WTC11 (cell line): ENCODE data around the gene PRPF40A. TPM values are rescaled to one million over a fixed set of nuclear protein-coding genes. Genes with fewer than 3 reads are reported as not detected.

Experiments used
- ATAC-seq: fragments of 200-7000 bp; cut with Tn5 transposase; 2 replicates; pipeline ENCODE4 v1.10.0; 2021; ENCODE audit warnings: mild to moderate bottlenecking, moderate library complexity
- CTCF ChIA-PET: fragments of 300-600 bp; sonication (Branson Sonifier 250); formaldehyde crosslinking; loops from one replicate; lab custom pipeline; 2021; ENCODE audit warnings: antibody characterized with exemption; lab: Charles Lee
- POLR2A ChIA-PET: fragments of 350-600 bp; sonication (Branson Sonifier 250); formaldehyde crosslinking; loops from one replicate; lab custom pipeline; 2021; ENCODE audit warnings: antibody characterized with exemption; lab: Charles Lee
- DNase-seq: peaks from one replicate; pipeline ENCODE4 v3.0.0; 2021; ENCODE audit warnings: low spot score
- H3K27ac Mint-ChIP-seq: 2 replicates; pipeline ENCODE4 v1.8.0; 2021; ENCODE audit warnings: mixed read lengths
- H3K27me3 Mint-ChIP-seq: 2 replicates; pipeline ENCODE4 v1.8.0; 2021; ENCODE audit warnings: low read depth, mild to moderate bottlenecking, moderate library complexity, mixed read lengths
- H3K36me3 Mint-ChIP-seq: 2 replicates; pipeline ENCODE4 v1.8.0; 2021; ENCODE audit warnings: mixed read lengths
- H3K4me1 Mint-ChIP-seq: 2 replicates; pipeline ENCODE4 v1.8.0; 2022; ENCODE audit warnings: mixed read lengths
- H3K4me3 Mint-ChIP-seq: 2 replicates; pipeline ENCODE4 v1.8.0; 2021; ENCODE audit warnings: mild to moderate bottlenecking, moderate library complexity, mixed read lengths
- H3K9me3 Mint-ChIP-seq: 2 replicates; pipeline ENCODE4 v1.8.0; 2021; ENCODE audit warnings: mixed read lengths
- CBFB ChIP-seq: sonication (generic); formaldehyde crosslinking; IDR thresholded peaks from 2 replicates; pipeline ENCODE4 v1.8.1; 2022; ENCODE audit warnings: mild to moderate bottlenecking, low read depth, missing genetic modification reagents
- EMX1 ChIP-seq: fragments of 250-450 bp; sonication (Bioruptor Pico); IDR thresholded peaks from 2 replicates; pipeline ENCODE4 v1.8.0; 2021; ENCODE audit warnings: mild to moderate bottlenecking
- ESRRA ChIP-seq: sonication (generic); formaldehyde crosslinking; IDR thresholded peaks from 2 replicates; pipeline ENCODE4 v1.8.1; 2022; ENCODE audit warnings: mild to moderate bottlenecking, missing genetic modification reagents, borderline replicate concordance
- NR1H2 ChIP-seq: sonication (generic); formaldehyde crosslinking; IDR thresholded peaks from 2 replicates; pipeline ENCODE4 v1.9.0; 2021; ENCODE audit warnings: mild to moderate bottlenecking, moderate library complexity, missing genetic modification reagents
- NR2C2 ChIP-seq: sonication (generic); formaldehyde crosslinking; IDR thresholded peaks from 2 replicates; pipeline ENCODE4 v1.8.0; 2022; ENCODE audit warnings: mild to moderate bottlenecking, missing genetic modification reagents
- NR3C1 ChIP-seq: sonication (generic); formaldehyde crosslinking; conservative IDR thresholded peaks from 2 replicates; pipeline ENCODE4 v1.8.1; 2023; ENCODE audit warnings: low read depth, mild to moderate bottlenecking, missing genetic modification reagents
- PRRX2 ChIP-seq: fragments of 250-450 bp; sonication (Bioruptor Pico); IDR thresholded peaks from 2 replicates; pipeline ENCODE4 v1.8.0; 2021; ENCODE audit warnings: mild to moderate bottlenecking
- RELA ChIP-seq: sonication (generic); formaldehyde crosslinking; IDR thresholded peaks from 2 replicates; pipeline ENCODE4 v1.8.1; 2022; ENCODE audit warnings: missing genetic modification reagents, mild to moderate bottlenecking, borderline replicate concordance
- SMAD4 ChIP-seq: sonication (generic); formaldehyde crosslinking; IDR thresholded peaks from 2 replicates; pipeline ENCODE4 v1.8.0; 2022; ENCODE audit warnings: mild to moderate bottlenecking, missing genetic modification reagents
- SOX15 ChIP-seq: fragments of 250-450 bp; sonication (Bioruptor Pico); IDR thresholded peaks from 2 replicates; pipeline ENCODE4 v1.9.0; 2021; ENCODE audit warnings: mild to moderate bottlenecking
- ZNF281 ChIP-seq: sonication (generic); formaldehyde crosslinking; IDR thresholded peaks from 2 replicates; pipeline ENCODE4 v1.8.0; 2023; ENCODE audit warnings: mild to moderate bottlenecking, missing genetic modification reagents
- ZNF317 ChIP-seq: sonication (generic); formaldehyde crosslinking; IDR thresholded peaks from 2 replicates; pipeline ENCODE4 v1.8.1; 2023; ENCODE audit warnings: low read depth, mild to moderate bottlenecking, moderate library complexity, missing genetic modification reagents, borderline replicate concordance
- total RNA-seq: library from RNA; stranded (reverse); gene quantifications from 3 replicates; pipeline ENCODE4 v1.2.3, GENCODE V29; 2021
- TF ChIP-seq, protein P1 (sequence below): fragments of 250-450 bp; sonication (Bioruptor Pico); IDR thresholded peaks from 2 replicates; pipeline ENCODE4 v1.8.0; 2021; ENCODE audit warnings: mild to moderate bottlenecking
- TF ChIP-seq, protein P2 (sequence below): fragments of 250-450 bp; sonication (Bioruptor Pico); IDR thresholded peaks from 2 replicates; pipeline ENCODE4 v1.9.0; 2021; ENCODE audit warnings: mild to moderate bottlenecking
- TF ChIP-seq, protein P3 (sequence below): fragments of 250-450 bp; sonication (Bioruptor Pico); conservative IDR thresholded peaks from 2 replicates; pipeline ENCODE4 v1.9.0; 2021; ENCODE audit warnings: mild to moderate bottlenecking

PRPF40A gene
- total RNA-seq, 1 experiment from 2014 or later: 189 TPM

GRCh38 chr2:152615177-152615576, 102.1 kb downstream of the PRPF40A start:
- CTCF ChIA-PET: interaction anchor here (0.9 kb wide), 1 partner anchor 21 kb away, joined by 5 read pairs; no protein-coding TSS in a partner anchor
- H3K4me1 Mint-ChIP-seq: no peaks in the 10 kb centered on the region
- no peaks in the 10 kb centered on the region for H3K9me3 Mint-ChIP-seq
- POLR2A ChIA-PET: no interaction called here
- ATAC-seq: no peak
- TF ChIP-seq CBFB (CRISPR knock-in tag) (no peak), RELA (CRISPR knock-in tag) (no peak), PRRX2 (CRISPR knock-in tag) (no peak), SMAD4 (CRISPR knock-in tag) (no peak), ZNF317 (CRISPR knock-in tag) (no peak), NR2C2 (no peak), NR1H2 (CRISPR knock-in tag) (no peak), ESRRA (no peak), EMX1 (CRISPR knock-in tag) (no peak), SOX15 (CRISPR knock-in tag) (no peak)
- TF ChIP-seq, protein P1, sequence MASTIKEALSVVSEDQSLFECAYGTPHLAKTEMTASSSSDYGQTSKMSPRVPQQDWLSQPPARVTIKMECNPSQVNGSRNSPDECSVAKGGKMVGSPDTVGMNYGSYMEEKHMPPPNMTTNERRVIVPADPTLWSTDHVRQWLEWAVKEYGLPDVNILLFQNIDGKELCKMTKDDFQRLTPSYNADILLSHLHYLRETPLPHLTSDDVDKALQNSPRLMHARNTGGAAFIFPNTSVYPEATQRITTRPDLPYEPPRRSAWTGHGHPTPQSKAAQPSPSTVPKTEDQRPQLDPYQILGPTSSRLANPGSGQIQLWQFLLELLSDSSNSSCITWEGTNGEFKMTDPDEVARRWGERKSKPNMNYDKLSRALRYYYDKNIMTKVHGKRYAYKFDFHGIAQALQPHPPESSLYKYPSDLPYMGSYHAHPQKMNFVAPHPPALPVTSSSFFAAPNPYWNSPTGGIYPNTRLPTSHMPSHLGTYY (CRISPR knock-in tag): no peak
- TF ChIP-seq, protein P2, sequence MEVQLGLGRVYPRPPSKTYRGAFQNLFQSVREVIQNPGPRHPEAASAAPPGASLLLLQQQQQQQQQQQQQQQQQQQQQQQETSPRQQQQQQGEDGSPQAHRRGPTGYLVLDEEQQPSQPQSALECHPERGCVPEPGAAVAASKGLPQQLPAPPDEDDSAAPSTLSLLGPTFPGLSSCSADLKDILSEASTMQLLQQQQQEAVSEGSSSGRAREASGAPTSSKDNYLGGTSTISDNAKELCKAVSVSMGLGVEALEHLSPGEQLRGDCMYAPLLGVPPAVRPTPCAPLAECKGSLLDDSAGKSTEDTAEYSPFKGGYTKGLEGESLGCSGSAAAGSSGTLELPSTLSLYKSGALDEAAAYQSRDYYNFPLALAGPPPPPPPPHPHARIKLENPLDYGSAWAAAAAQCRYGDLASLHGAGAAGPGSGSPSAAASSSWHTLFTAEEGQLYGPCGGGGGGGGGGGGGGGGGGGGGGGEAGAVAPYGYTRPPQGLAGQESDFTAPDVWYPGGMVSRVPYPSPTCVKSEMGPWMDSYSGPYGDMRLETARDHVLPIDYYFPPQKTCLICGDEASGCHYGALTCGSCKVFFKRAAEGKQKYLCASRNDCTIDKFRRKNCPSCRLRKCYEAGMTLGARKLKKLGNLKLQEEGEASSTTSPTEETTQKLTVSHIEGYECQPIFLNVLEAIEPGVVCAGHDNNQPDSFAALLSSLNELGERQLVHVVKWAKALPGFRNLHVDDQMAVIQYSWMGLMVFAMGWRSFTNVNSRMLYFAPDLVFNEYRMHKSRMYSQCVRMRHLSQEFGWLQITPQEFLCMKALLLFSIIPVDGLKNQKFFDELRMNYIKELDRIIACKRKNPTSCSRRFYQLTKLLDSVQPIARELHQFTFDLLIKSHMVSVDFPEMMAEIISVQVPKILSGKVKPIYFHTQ: no peak
- TF ChIP-seq, protein P3, sequence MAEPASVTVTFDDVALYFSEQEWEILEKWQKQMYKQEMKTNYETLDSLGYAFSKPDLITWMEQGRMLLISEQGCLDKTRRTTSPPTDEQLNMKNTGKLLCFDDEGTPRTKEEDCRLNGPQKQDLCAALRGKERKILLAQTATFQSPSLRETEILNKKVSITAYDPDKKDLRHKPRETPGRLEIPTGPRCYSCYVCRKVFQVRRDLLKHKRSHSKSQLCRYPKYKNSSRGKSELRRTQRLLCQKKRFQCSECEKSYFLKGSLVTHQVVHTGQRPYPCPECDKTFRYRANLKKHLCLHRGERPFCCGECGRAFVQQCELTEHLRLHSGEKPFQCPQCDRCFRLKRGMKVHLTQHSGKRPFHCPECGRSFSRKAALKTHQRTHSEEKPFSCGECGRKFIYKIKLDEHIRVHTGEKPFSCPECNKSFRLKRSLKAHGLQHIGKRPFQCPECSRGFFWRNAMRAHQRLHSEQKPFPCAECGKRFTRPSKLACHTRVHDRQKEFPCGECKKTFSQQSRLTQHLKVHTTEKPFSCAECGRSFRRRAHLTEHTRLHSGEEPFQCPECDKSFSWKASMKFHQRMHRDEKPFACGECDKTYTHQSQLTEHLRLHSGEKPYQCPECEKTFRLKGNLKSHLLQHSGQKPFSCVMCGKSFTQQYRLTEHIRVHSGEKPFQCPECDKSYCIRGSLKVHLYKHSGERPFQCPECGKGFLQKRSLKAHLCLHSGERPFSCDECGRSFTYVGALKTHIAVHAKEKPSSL: no peak
- no peak for DNase-seq
- no peaks in the 10 kb centered on the region for H3K27me3 Mint-ChIP-seq
- no peak overlapping the region for H3K4me3 Mint-ChIP-seq
- H3K27ac Mint-ChIP-seq: no peak overlapping the region
- peaks cover 45% of the 10 kb centered on the region for H3K36me3 Mint-ChIP-seq

DNA sequence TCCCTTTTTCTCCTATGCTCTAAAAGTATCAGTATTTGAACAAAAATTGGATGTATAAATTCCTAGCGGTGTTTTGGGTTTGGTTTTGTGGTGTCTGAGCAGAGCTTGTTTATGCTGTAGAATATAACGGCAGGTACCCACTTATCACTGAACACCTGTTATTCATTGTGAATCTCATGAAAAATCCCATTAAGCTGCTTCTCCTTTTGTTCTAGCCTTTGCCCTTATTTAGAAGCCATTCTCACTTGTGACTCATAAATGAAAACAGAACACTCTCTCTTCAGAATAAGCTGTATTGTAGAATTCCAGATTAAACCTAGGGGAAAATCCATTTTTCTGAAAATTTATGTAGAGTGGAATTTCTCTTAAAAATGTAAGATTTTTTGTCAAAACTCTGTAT, 104.0 kb downstream of the PRPF40A start:
- DNase-seq: no peak
- no peaks in the 10 kb centered on the region for H3K4me1 Mint-ChIP-seq
- no peak for TF ChIP-seq NR3C1
- TF ChIP-seq, protein P3: no peak
- TF ChIP-seq ZNF281: no peak
- TF ChIP-seq, all 79 proteins: peak for 0
- POLR2A ChIA-PET: no interaction called here
- ATAC-seq: no peak
- CTCF ChIA-PET: interaction anchor here (1.4 kb wide), 1 partner anchor 437 kb away, joined by 3 read pairs; the partner anchor contains the start of gene STAM2
- Mint-ChIP-seq H3K27ac (no peak overlapping the region), H3K27me3 (no peaks in the 10 kb centered on the region), H3K36me3 (peaks cover 36% of the 10 kb centered on the region), H3K9me3 (no peaks in the 10 kb centered on the region), H3K4me3 (no peak overlapping the region)
